DND-41 (cell line): ENCODE results near the gene NOC3L.

Experiments
- ATAC-seq: fragments of 200-7000 bp; cut with Tn5 transposase; 3 replicates; pipeline ENCODE4 v1.9.1; 2021; ENCODE audit warnings: low read depth; ENCODE audit not compliant: insufficient read depth
- DNase-seq: peaks from one replicate; pipeline ENCODE4 v3.0.0-alpha.2; 2020
- H2AFZ ChIP-seq: 2 replicates; pipeline ENCODE4 v1.6.0; 2012; ENCODE audit warnings: low read depth, low read length
- H3K27ac ChIP-seq: 2 replicates; pipeline ENCODE4 v1.5.1; 2012; ENCODE audit warnings: low read length, inconsistent platforms
- H3K27me3 ChIP-seq: fragments of 200-600 bp; sonication (generic); 2 replicates; pipeline ENCODE4 v1.6.0; 2012; ENCODE audit warnings: low read length, mild to moderate bottlenecking, inconsistent platforms; ENCODE audit not compliant: insufficient read depth, poor library complexity
- H3K36me3 ChIP-seq: 2 replicates; pipeline ENCODE4 v1.5.1; 2012; ENCODE audit warnings: low read length, inconsistent platforms; ENCODE audit not compliant: insufficient read depth
- H3K4me1 ChIP-seq: 2 replicates; pipeline ENCODE4 v1.5.1; 2012; ENCODE audit warnings: mild to moderate bottlenecking, low read length; ENCODE audit not compliant: insufficient read depth
- H3K4me2 ChIP-seq: 2 replicates; pipeline ENCODE4 v1.6.0; 2012; ENCODE audit warnings: mild to moderate bottlenecking, moderate library complexity, low read length, inconsistent platforms; ENCODE audit not compliant: insufficient read depth
- H3K4me3 ChIP-seq, 2 experiments: fragments of 200-600 bp in 1 of 2; shearing (Covaris generic) in 1 of 2; 2 replicates each; pipeline ENCODE4 v1.5.1; 2012 to 2016; ENCODE audit warnings: inconsistent platforms in 2 of 2, low read length in 2 of 2, mild to moderate bottlenecking in 2 of 2, low read depth in 1 of 2, moderate library complexity in 1 of 2
- H3K79me2 ChIP-seq: 2 replicates; pipeline ENCODE4 v1.6.0; 2012; ENCODE audit warnings: low read length, inconsistent platforms; ENCODE audit not compliant: insufficient read depth
- H3K9ac ChIP-seq: 2 replicates; pipeline ENCODE4 v1.6.0; 2012; ENCODE audit warnings: low read depth, mild to moderate bottlenecking, inconsistent platforms, low read length, moderate library complexity
- H3K9me3 ChIP-seq: 2 replicates; pipeline ENCODE4 v1.5.1; 2012; ENCODE audit warnings: low read length, moderate library complexity, mild to moderate bottlenecking, inconsistent platforms; ENCODE audit not compliant: insufficient read depth, severe bottlenecking
- H4K20me1 ChIP-seq: 2 replicates; pipeline ENCODE4 v1.6.0; 2012; ENCODE audit warnings: low read length; ENCODE audit not compliant: insufficient read depth
- EZH2 ChIP-seq: IDR thresholded peaks from 3 replicates; pipeline ENCODE4 v1.6.1; 2012; ENCODE audit warnings: borderline replicate concordance, low read depth, mild to moderate bottlenecking, moderate library complexity, low read length, inconsistent platforms; ENCODE audit not compliant: severe bottlenecking
- TF ChIP-seq, protein P1 (sequence below): IDR thresholded peaks from 2 replicates; pipeline ENCODE4 v1.5.1; 2012; ENCODE audit warnings: borderline replicate concordance, low read length, moderate library complexity, mild to moderate bottlenecking; ENCODE audit not compliant: poor library complexity, severe bottlenecking; ENCODE audit errors: extremely low read depth

Gene NOC3L

DNA sequence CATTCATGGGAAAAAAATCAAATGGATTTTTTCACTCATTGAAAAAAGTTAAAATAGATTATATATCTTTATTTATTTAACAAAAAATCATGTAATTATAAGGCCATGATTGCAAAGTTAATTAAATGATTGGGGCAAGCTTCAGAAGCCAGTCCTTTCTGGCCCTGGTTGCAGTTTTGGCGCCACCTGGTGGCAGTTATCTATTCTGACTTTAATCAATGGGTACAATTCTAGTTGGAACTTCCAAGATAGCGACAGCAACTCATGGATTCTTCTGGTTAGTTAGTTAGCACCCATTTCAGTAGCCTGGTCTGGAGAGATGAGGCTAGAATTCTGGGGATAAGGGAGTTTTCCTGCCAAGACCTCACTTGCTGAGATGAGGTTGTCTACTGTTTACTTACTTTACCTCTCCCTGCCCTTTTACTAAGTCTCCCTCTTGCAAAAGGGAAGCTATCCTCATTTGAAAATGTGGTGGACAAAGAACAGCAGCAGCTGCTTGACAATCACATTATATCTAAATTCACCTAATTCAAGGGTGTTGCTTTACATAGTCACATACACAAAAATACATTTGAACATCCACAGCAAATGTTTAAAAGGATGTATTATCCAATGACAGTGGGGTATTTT lies 42.3 kb downstream of the NOC3L start:
- no peaks in the 10 kb centered on the region for H3K79me2 ChIP-seq
- H3K9ac ChIP-seq, result no peak overlapping the region
- no peak overlapping the region for H3K27ac ChIP-seq
- ATAC-seq (peak; percentile 75), DNase-seq (peak; percentile 60)
- no peak overlapping the region for H3K4me3 ChIP-seq
- H3K36me3 ChIP-seq, result no peaks in the 10 kb centered on the region
- H3K4me2 ChIP-seq, result no peak overlapping the region
- H4K20me1 ChIP-seq, result peaks cover 4% of the 10 kb centered on the region; the same call in 1 of the 2 replicates
- H3K4me1 ChIP-seq, result no peaks in the 10 kb centered on the region
- H3K9me3 ChIP-seq, result no peaks in the 10 kb centered on the region
- TF ChIP-seq, protein P1, sequence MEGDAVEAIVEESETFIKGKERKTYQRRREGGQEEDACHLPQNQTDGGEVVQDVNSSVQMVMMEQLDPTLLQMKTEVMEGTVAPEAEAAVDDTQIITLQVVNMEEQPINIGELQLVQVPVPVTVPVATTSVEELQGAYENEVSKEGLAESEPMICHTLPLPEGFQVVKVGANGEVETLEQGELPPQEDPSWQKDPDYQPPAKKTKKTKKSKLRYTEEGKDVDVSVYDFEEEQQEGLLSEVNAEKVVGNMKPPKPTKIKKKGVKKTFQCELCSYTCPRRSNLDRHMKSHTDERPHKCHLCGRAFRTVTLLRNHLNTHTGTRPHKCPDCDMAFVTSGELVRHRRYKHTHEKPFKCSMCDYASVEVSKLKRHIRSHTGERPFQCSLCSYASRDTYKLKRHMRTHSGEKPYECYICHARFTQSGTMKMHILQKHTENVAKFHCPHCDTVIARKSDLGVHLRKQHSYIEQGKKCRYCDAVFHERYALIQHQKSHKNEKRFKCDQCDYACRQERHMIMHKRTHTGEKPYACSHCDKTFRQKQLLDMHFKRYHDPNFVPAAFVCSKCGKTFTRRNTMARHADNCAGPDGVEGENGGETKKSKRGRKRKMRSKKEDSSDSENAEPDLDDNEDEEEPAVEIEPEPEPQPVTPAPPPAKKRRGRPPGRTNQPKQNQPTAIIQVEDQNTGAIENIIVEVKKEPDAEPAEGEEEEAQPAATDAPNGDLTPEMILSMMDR, result peak; percentile 81
- no peak for TF ChIP-seq EZH2
- peaks cover 3% of the 10 kb centered on the region for H3K27me3 ChIP-seq
- no peak overlapping the region for H2AFZ ChIP-seq

GRCh38 chr10:94316560-94316959 lies 46.2 kb downstream of the NOC3L start:
- TF ChIP-seq, protein P1, result no peak
- no peak for TF ChIP-seq EZH2
- peaks cover 7% of the 10 kb centered on the region; the same call in 1 of the 2 replicates for H4K20me1 ChIP-seq
- H3K79me2 ChIP-seq, result no peaks in the 10 kb centered on the region
- ATAC-seq (no peak), DNase-seq (no peak)
- H3K4me3 ChIP-seq, result no peak overlapping the region
- H3K4me2 ChIP-seq, result no peak overlapping the region
- H3K9ac ChIP-seq, result no peak overlapping the region
- no peaks in the 10 kb centered on the region for H3K36me3 ChIP-seq
- no peak overlapping the region for H2AFZ ChIP-seq
- no peak overlapping the region for H3K27ac ChIP-seq
- no peaks in the 10 kb centered on the region for H3K4me1 ChIP-seq
- peaks cover 17% of the 10 kb centered on the region for H3K27me3 ChIP-seq
- no peaks in the 10 kb centered on the region for H3K9me3 ChIP-seq

DNA sequence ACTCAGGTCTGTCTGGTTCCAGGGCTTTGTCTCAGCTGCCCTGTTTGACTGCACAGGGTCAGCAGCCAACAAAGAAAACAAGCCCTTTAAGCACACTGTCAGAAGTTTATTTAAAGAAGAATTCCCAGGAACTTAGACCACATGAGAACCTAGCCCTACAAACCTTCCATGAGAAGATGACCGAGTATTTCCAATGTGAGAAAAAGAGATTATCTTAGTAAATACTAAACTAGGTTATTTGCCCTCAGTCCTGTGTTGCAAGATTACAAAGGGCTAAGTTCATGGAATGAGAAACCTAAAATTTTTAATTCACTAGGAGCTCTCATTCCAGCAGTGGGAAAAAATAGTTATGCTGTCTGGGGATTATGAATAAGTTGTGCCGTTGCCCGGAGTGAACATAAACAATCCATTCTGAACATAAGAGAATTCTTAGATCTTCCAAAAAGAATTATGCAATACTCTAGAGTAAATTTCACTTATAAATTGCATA lies 46.7 kb downstream of the NOC3L start:
- Histone ChIP-seq H3K9ac (no peak overlapping the region), H3K79me2 (no peaks in the 10 kb centered on the region), H3K27ac (no peak overlapping the region), H4K20me1 (peaks cover 7% of the 10 kb centered on the region; the same call in 1 of the 2 replicates), H2AFZ (no peak overlapping the region), H3K9me3 (no peaks in the 10 kb centered on the region), H3K4me2 (no peak overlapping the region), H3K4me3 (no peak overlapping the region), H3K27me3 (peaks cover 22% of the 10 kb centered on the region), H3K4me1 (no peaks in the 10 kb centered on the region), H3K36me3 (no peaks in the 10 kb centered on the region)
- TF ChIP-seq, protein P1, result no peak
- TF ChIP-seq EZH2, result no peak
- ATAC-seq, result no peak
- DNase-seq, result no peak
